ENCODE data around the gene SSTR1. TPM values are rescaled to one million over a fixed set of nuclear protein-coding genes. Genes with fewer than 3 reads are reported as not detected.

SSTR1 gene
- total and polyA plus RNA-seq, 2 donors (not counting 3 experiments of a cell fraction or from before 2014, with no cell fraction given) = 1.4 to 1.9 TPM

DNA sequence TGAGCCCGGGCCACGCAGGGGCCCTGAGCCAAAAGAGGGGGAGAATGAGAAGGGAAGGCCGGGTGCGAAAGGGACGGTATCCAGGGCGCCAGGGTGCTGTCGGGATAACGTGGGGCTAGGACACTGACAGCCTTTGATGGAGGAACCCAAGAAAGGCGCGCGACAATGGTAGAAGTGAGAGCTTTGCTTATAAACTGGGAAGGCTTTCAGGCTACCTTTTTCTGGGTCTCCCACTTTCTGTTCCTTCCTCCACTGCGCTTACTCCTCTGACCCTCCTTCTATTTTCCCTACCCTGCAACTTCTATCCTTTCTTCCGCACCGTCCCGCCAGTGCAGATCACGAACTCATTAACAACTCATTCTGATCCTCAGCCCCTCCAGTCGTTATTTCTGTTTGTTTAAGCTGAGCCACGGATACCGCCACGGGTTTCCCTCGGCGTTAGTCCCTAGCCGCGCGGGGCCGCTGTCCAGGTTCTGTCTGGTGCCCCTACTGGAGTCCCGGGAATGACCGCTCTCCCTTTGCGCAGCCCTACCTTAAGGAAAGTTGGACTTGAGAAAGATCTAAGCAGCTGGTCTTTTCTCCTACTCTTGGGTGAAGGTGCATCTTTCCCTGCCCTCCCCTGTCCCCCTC, 3.0 kb downstream of the SSTR1 start:
- dilution Hi-C loops (cut with MboI; ENCODE audit: extremely low pct_ligation_motif_present, low sequenced_read_pairs) = no loop called here
- no peaks in the 10 kb centered on the region for H3K9me1 ChIP-seq (replicated peaks; ENCODE audit: control insufficient read depth, extremely low read depth, insufficient read depth, low read length)
- no peaks in the 10 kb centered on the region for H3K9me3 ChIP-seq (replicated peaks; ENCODE audit: control insufficient read depth, insufficient read depth, low read length)
- intact Hi-C loops (cut with micrococcal nuclease) = loop anchor here (1.0 to 2.0 kb wide), 4 partner anchors 80 to 510 kb away; no protein-coding TSS in a partner anchor
- peak overlapping the region; percentile 32 for H2AFZ ChIP-seq (ENCODE audit: low read depth, low read length)
- H3K79me2 ChIP-seq (ENCODE audit: control insufficient read depth, insufficient read depth, low read length) = no peaks in the 10 kb centered on the region
- FAIRE-seq = peak; percentile 83
- H3K9ac ChIP-seq (replicated peaks; ENCODE audit: extremely low read depth, insufficient read depth, low read length) = peak overlapping the region; percentile 21
- H3K27me3 ChIP-seq (ENCODE audit: control insufficient read depth in 2 of 2, insufficient read depth in 2 of 2, low read length in 2 of 2) = no peaks in the 10 kb centered on the region
- BruUV-seq (replicated peaks) = no TSS peak
- no peaks in the 10 kb centered on the region for H3K36me3 ChIP-seq (ENCODE audit: control insufficient read depth in 2 of 2, extremely low read depth in 1 of 2, insufficient read depth in 2 of 2, low read length in 2 of 2)
- ChIA-PET POLR2A (no interaction called here), CTCF (interaction anchor here (0.9 to 3.0 kb wide), 12 partner anchors 13 to 657 kb away, joined by 3 to 12 read pairs (median 4); partner anchors contain the start of gene CLEC14A)
- peak overlapping the region; percentile 44 to 81 (median 79) for H3K4me3 ChIP-seq (replicated peaks in 1 of 3; ENCODE audit: insufficient read depth in 1 of 3, low read depth in 1 of 3, low read length in 3 of 3)
- no peak overlapping the region for H3K27ac ChIP-seq (ENCODE audit: insufficient read depth, low read depth, low read length)
- no peak for TF ChIP-seq POLR2A (IDR thresholded peaks at IDR 0.05; ENCODE audit: low read depth, low read length)
- TF ChIP-seq GATA2 (IDR thresholded peaks at IDR 0.05; ENCODE audit: insufficient read depth, insufficient read length, low read depth, low read length) = no peak
- TF ChIP-seq FOS (IDR thresholded peaks at IDR 0.05; ENCODE audit: borderline replicate concordance, insufficient read depth, low read length) = no peak
- TF ChIP-seq, protein P1, sequence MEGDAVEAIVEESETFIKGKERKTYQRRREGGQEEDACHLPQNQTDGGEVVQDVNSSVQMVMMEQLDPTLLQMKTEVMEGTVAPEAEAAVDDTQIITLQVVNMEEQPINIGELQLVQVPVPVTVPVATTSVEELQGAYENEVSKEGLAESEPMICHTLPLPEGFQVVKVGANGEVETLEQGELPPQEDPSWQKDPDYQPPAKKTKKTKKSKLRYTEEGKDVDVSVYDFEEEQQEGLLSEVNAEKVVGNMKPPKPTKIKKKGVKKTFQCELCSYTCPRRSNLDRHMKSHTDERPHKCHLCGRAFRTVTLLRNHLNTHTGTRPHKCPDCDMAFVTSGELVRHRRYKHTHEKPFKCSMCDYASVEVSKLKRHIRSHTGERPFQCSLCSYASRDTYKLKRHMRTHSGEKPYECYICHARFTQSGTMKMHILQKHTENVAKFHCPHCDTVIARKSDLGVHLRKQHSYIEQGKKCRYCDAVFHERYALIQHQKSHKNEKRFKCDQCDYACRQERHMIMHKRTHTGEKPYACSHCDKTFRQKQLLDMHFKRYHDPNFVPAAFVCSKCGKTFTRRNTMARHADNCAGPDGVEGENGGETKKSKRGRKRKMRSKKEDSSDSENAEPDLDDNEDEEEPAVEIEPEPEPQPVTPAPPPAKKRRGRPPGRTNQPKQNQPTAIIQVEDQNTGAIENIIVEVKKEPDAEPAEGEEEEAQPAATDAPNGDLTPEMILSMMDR (IDR thresholded peaks at IDR 0.05; ENCODE audit: extremely low read depth in 1 of 2, insufficient read depth in 1 of 2, low read depth in 1 of 2, low read length in 2 of 2) = peak; percentile 28 to 63
- TF ChIP-seq, protein P2, sequence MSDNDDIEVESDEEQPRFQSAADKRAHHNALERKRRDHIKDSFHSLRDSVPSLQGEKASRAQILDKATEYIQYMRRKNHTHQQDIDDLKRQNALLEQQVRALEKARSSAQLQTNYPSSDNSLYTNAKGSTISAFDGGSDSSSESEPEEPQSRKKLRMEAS (IDR thresholded peaks at IDR 0.05; ENCODE audit: insufficient read depth, insufficient read length) = no peak
- peak overlapping the region; percentile 95 for H3K4me2 ChIP-seq (ENCODE audit: insufficient read depth, low read length)
- peak; percentile 70 for DNase-seq (ENCODE audit: low read depth, low spot score)
- H4K20me1 ChIP-seq (replicated peaks; ENCODE audit: control insufficient read depth, extremely low read depth, insufficient read depth, low read length) = no peaks in the 10 kb centered on the region
- H3K4me1 ChIP-seq (ENCODE audit: control insufficient read depth, extremely low read depth, insufficient read depth, low read length) = peaks cover 36% of the 10 kb centered on the region
